HepG2 (cell line): Measurements from ENCODE around the gene PMVK. TPM values are rescaled to one million over a fixed set of nuclear protein-coding genes. Genes with fewer than 3 reads are reported as not detected.

Experiments used
- AFF4 ChIP-seq: sonication (generic); formaldehyde crosslinking; IDR thresholded peaks from 2 replicates; pipeline ENCODE4 v1.4.0; 2020; ENCODE audit warnings: missing genetic modification reagents
- AGO2 ChIP-seq: fragments of 200-400 bp; formaldehyde crosslinking; optimal IDR thresholded peaks from 2 replicates; pipeline ENCODE3; 2017; ENCODE audit warnings: mild to moderate bottlenecking, low read depth, low read length, moderate library complexity
- BATF2 ChIP-seq: sonication (generic); formaldehyde crosslinking; IDR thresholded peaks from 2 replicates; pipeline ENCODE4 v1.8.0; 2022; ENCODE audit warnings: mild to moderate bottlenecking, missing genetic modification reagents, moderate library complexity
- BRF2 ChIP-seq: sonication (generic); formaldehyde crosslinking; IDR thresholded peaks from 2 replicates; pipeline ENCODE4 v1.8.1; 2022; ENCODE audit warnings: mild to moderate bottlenecking, missing genetic modification reagents
- CCDC6 ChIP-seq: sonication (generic); formaldehyde crosslinking; IDR thresholded peaks from 2 replicates; pipeline ENCODE4 v1.8.1; 2022; ENCODE audit warnings: mild to moderate bottlenecking, missing genetic modification reagents, moderate library complexity
- CHCHD3 ChIP-seq: sonication (generic); formaldehyde crosslinking; IDR thresholded peaks from 2 replicates; pipeline ENCODE4 v1.8.0; 2022; ENCODE audit warnings: mild to moderate bottlenecking, missing genetic modification reagents, moderate library complexity
- GABPB1 ChIP-seq: IDR thresholded peaks from 2 replicates; pipeline ENCODE4 v1.6.1; 2016; ENCODE audit warnings: mild to moderate bottlenecking, missing genetic modification reagents, moderate library complexity, missing compliant biosample characterization
- HDAC2 ChIP-seq: sonication (generic); formaldehyde crosslinking; IDR thresholded peaks from 2 replicates; pipeline ENCODE4 v1.4.0; 2020; ENCODE audit warnings: missing genetic modification reagents
- HNF4A ChIP-seq: sonication (generic); formaldehyde crosslinking; IDR thresholded peaks from 2 replicates; pipeline ENCODE4 v1.4.0; 2020; ENCODE audit warnings: missing genetic modification reagents
- JDP2 ChIP-seq: sonication (generic); formaldehyde crosslinking; IDR thresholded peaks from 2 replicates; pipeline ENCODE4 v1.8.1; 2022; ENCODE audit warnings: missing genetic modification reagents, borderline replicate concordance
- MEF2D ChIP-seq: sonication (generic); formaldehyde crosslinking; IDR thresholded peaks from 2 replicates; pipeline ENCODE4 v1.5.1; 2020; ENCODE audit warnings: mild to moderate bottlenecking, missing genetic modification reagents
- POLR2G ChIP-seq: fragments of 200-400 bp; formaldehyde crosslinking; IDR thresholded peaks from 2 replicates; pipeline ENCODE4 v1.6.1; 2018; ENCODE audit warnings: mild to moderate bottlenecking, low read depth, low read length, moderate library complexity
- RBFOX2 ChIP-seq: fragments of 200-400 bp; formaldehyde crosslinking; IDR thresholded peaks from 2 replicates; pipeline ENCODE4 v1.6.1; 2017; ENCODE audit warnings: low read depth, mild to moderate bottlenecking, low read length
- SSRP1 ChIP-seq: IDR thresholded peaks from 2 replicates; pipeline ENCODE4 v1.6.1; 2016; ENCODE audit warnings: control low read depth
- XRCC5 ChIP-seq: fragments of 200-400 bp; formaldehyde crosslinking; optimal IDR thresholded peaks from 2 replicates; pipeline ENCODE3; 2017; ENCODE audit warnings: mild to moderate bottlenecking, low read length
- ZBTB20 ChIP-seq: sonication (generic); formaldehyde crosslinking; IDR thresholded peaks from 2 replicates; pipeline ENCODE4 v1.8.1; 2023; ENCODE audit warnings: missing genetic modification reagents, low read depth, mild to moderate bottlenecking, borderline replicate concordance
- ZHX1 ChIP-seq: sonication (generic); formaldehyde crosslinking; IDR thresholded peaks from 2 replicates; pipeline ENCODE4 v1.8.1; 2022; ENCODE audit warnings: low read depth, mild to moderate bottlenecking, missing genetic modification reagents
- ZNF136 ChIP-seq: sonication (generic); formaldehyde crosslinking; IDR thresholded peaks from 2 replicates; pipeline ENCODE4 v1.8.1; 2022; ENCODE audit warnings: low read depth, mild to moderate bottlenecking, moderate library complexity, missing genetic modification reagents
- ZNF230 ChIP-seq: sonication (generic); formaldehyde crosslinking; IDR thresholded peaks from 2 replicates; pipeline ENCODE4 v1.4.0; 2020; ENCODE audit warnings: mild to moderate bottlenecking, missing genetic modification reagents
- ZNF543 ChIP-seq: sonication (generic); formaldehyde crosslinking; IDR thresholded peaks from 2 replicates; pipeline ENCODE4 v1.4.0; 2020; ENCODE audit warnings: mild to moderate bottlenecking, missing genetic modification reagents
- ZNF605 ChIP-seq: sonication (generic); formaldehyde crosslinking; IDR thresholded peaks from 2 replicates; pipeline ENCODE4 v1.8.0; 2022; ENCODE audit warnings: mild to moderate bottlenecking, missing genetic modification reagents
- ZNF766 ChIP-seq: sonication (generic); formaldehyde crosslinking; IDR thresholded peaks from 2 replicates; pipeline ENCODE4 v1.5.0; 2020; ENCODE audit warnings: missing genetic modification reagents, borderline replicate concordance
- polyA plus RNA-seq, 8 experiments: library from polyadenylated mRNA; depleted of rRNA in 3 of 8; stranded (reverse) in 7 of 8; unstranded in 1 of 8; fragments of >200 nt; fragmentation: Illumina TruSeq in 4 of 8; extraction: Trizol in 4 of 8; gene quantifications; 2 replicates each; pipeline versions ENCODE4 v1.2.1 to v1.2.3, GENCODE V29; 2011 to 2016; ENCODE audit warnings: low read depth in 4 of 8, missing spikeins in 1 of 8, mixed read lengths in 1 of 8; ENCODE audit not compliant: insufficient read depth in 1 of 8
- total RNA-seq, 5 experiments: library from RNA; depleted of rRNA; stranded (reverse); fragments of >200 nt; fragmentation: Illumina TruSeq; extraction: Trizol; gene quantifications; 2 replicates each; pipeline ENCODE4 v1.2.3, GENCODE V29; 2016; ENCODE audit warnings: low read depth in 1 of 5

Gene PMVK
- total and polyA plus RNA-seq, 2 of the 13 experiments (the other 11 are each of a cell fraction or from before 2014, with no cell fraction given): 3.9 to 12.6 TPM

- TF ChIP-seq AFF4 (CRISPR knock-in tag) (no peak), SSRP1 (CRISPR knock-in tag) (no peak), BRF2 (CRISPR knock-in tag) (peak; percentile 66; the same call in 1 of the 2 replicates), RBFOX2 (peak; percentile 64), HNF4A (CRISPR knock-in tag) (no peak; the same call in 1 of the 2 replicates), HDAC2 (CRISPR knock-in tag) (peak; percentile 67; the same call in 1 of the 2 replicates), ZNF766 (CRISPR knock-in tag) (no peak), AGO2 (peak; percentile 7), ZNF605 (CRISPR knock-in tag) (peak; percentile 50; the same call in 1 of the 2 replicates), XRCC5 (peak; percentile 73), ZBTB20 (CRISPR knock-in tag) (peak; percentile 85; the same call in 1 of the 2 replicates), BATF2 (CRISPR knock-in tag) (peak; percentile 61; the same call in 1 of the 2 replicates), ZNF136 (CRISPR knock-in tag) (no peak), ZNF543 (peak; percentile 68; the same call in 1 of the 2 replicates), GABPB1 (peak; percentile 94), MEF2D (CRISPR knock-in tag) (peak; percentile 83; the same call in 1 of the 2 replicates), JDP2 (no peak), CCDC6 (CRISPR knock-in tag) (peak; percentile 89; the same call in 1 of the 2 replicates), POLR2G (peak; percentile 83), ZHX1 (CRISPR knock-in tag) (no peak), ZNF230 (CRISPR knock-in tag) (0 out of 2 replicates have a peak, but pooled peaks have one; percentile 38), CHCHD3 (CRISPR knock-in tag) (peak; percentile 85; the same call in 1 of the 2 replicates)
Observed at GRCh38 chr1:154974102-154974807, 37.7 kb upstream of the PMVK start, which contains the start of gene CKS1B (continued).
